GDM1 (cell line): ENCODE results near the gene CREB3L2.
"Not testable (repeated sequence)": the region's sequence is repeated elsewhere in the genome, so short reads cannot be mapped to it uniquely, and the experiment has no call there.

Experiments
- DNase-seq: peaks from one replicate; lab custom pipeline; 2025; lab: John Stamatoyannopoulos, UW

Gene CREB3L2

GRCh38 chr7:138014201-138014600, 12.3 kb upstream of the CREB3L2 start:
- not testable (repeated sequence) for DNase-seq

- DNase-seq = no peak
Observed at GRCh38 chr7:138009350-138009653, 7.4 kb upstream of the CREB3L2 start.

- peak; percentile 33 for DNase-seq
Observed at GRCh38 chr7:138008588-138009349, 6.9 kb upstream of the CREB3L2 start.

- no peak for DNase-seq
Observed at GRCh38 chr7:138008019-138008587, 6.2 kb upstream of the CREB3L2 start.

- DNase-seq = no peak
Observed at GRCh38 chr7:138006106-138006505, 4.2 kb upstream of the CREB3L2 start.

GRCh38 chr7:138004936-138005335, 3.0 kb upstream of the CREB3L2 start:
- no peak for DNase-seq

- no peak for DNase-seq
Observed at GRCh38 chr7:138004046-138004445, 2.2 kb upstream of the CREB3L2 start.

- no peak for DNase-seq
Observed at GRCh38 chr7:138002828-138003189, 923 bp upstream of the CREB3L2 start.

- DNase-seq = peak; percentile 99
Observed at GRCh38 chr7:138002096-138002827, 376 bp upstream of the CREB3L2 start.

- peak; percentile 42 for DNase-seq
Observed at GRCh38 chr7:138000081-138000701, 1.7 kb downstream of the CREB3L2 start.

GRCh38 chr7:137999496-138000080, 2.3 kb downstream of the CREB3L2 start:
- no peak for DNase-seq

GRCh38 chr7:137998250-137998649, 3.6 kb downstream of the CREB3L2 start:
- DNase-seq = no peak

- DNase-seq = no peak
Observed at GRCh38 chr7:137996871-137997270, 5.0 kb downstream of the CREB3L2 start.

GRCh38 chr7:137996386-137996851, 5.5 kb downstream of the CREB3L2 start:
- DNase-seq = peak; percentile 74

GRCh38 chr7:137994216-137994615, 7.7 kb downstream of the CREB3L2 start:
- DNase-seq = no peak

- DNase-seq = no peak
Observed at GRCh38 chr7:137993395-137993743, 8.5 kb downstream of the CREB3L2 start.

GRCh38 chr7:137992550-137993394, 9.1 kb downstream of the CREB3L2 start:
- no peak for DNase-seq

- DNase-seq = no peak
Observed at GRCh38 chr7:137992104-137992549, 9.8 kb downstream of the CREB3L2 start.

GRCh38 chr7:137990251-137990941, 11.5 kb downstream of the CREB3L2 start:
- DNase-seq = no peak

GRCh38 chr7:137989590-137989989, 12.3 kb downstream of the CREB3L2 start:
- DNase-seq = no peak

- DNase-seq = no peak
Observed at GRCh38 chr7:137989094-137989493, 12.8 kb downstream of the CREB3L2 start.
